ENCODE data around the gene CDC42BPB. TPM values are rescaled to one million over a fixed set of nuclear protein-coding genes. Genes with fewer than 3 reads are reported as not detected.

CDC42BPB gene
- total and polyA plus RNA-seq, 2 of the 4 experiments (the other 2 are of a cell fraction): 49.1 to 81.4 TPM

DNA sequence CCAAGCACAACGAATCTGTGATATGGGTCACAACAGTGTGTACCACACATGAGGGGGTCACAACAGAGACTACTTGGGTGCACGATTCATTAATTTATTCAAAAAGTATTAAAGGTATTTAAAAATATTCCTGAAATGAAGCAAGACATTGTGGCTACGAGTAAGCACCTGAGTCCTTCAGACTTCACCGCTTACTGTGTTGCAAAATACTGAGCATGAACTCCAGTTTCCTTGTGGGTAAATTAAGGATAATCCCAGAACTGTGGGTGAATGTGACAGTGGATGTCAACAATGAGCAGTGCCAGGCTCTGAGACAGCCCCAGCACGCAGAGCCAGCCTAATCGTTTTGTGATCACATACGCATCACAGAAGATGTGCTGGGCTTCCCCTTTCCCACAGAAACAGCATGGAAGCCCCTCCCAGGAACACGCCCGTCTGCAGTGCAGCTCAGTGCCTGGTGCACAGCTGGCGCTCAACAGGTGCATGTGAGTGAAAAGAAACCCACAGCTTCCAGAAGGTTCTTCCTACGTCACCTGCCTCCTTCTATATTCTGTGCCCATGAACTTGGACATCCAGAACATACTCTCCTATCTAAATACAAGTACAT, 29.1 kb downstream of the CDC42BPB start:
- CTCF ChIA-PET: no interaction called here
- Histone ChIP-seq H3K9me1 (ENCODE audit: insufficient read depth, low read length) (peaks cover 13% of the 10 kb centered on the region), H2AK9ac (replicated peaks; ENCODE audit: low read depth, low read length, poor library complexity) (no peak overlapping the region), H2AK5ac (ENCODE audit: low read depth, low read length) (no peak overlapping the region), H2BK120ac (ENCODE audit: low read depth, low read length) (no peak overlapping the region), H3K56ac (ENCODE audit: extremely low read depth, insufficient read depth, low read length) (no peak overlapping the region), H4K5ac (ENCODE audit: low read depth, low read length) (no peak overlapping the region), H3K4me3 (ENCODE audit: insufficient read depth, low read depth, low read length) (no peak overlapping the region), H3K4me2 (ENCODE audit: low read depth, low read length) (no peak overlapping the region), H4K91ac (ENCODE audit: insufficient read depth, low read depth, low read length) (no peak overlapping the region), H3K9ac (ENCODE audit: low read depth, low read length) (no peak overlapping the region), H3K4me1 (ENCODE audit: control insufficient read depth, insufficient read depth, low read length) (peaks cover 16% of the 10 kb centered on the region), H3K79me1 (ENCODE audit: low read depth in 1 of 2, low read length in 2 of 2) (peaks cover 18 to 59% of the 10 kb centered on the region in 2 experiments; a peak in 3 of 4 replicates), H4K20me1 (ENCODE audit: insufficient read depth, low read length) (peaks cover 52% of the 10 kb centered on the region), H2BK5ac (ENCODE audit: low read depth, low read length, poor library complexity, severe bottlenecking) (no peak overlapping the region), H3K27me3 (ENCODE audit: control insufficient read depth, insufficient read depth, low read length) (no peaks in the 10 kb centered on the region), H2BK15ac (ENCODE audit: low read depth, low read length) (no peak overlapping the region), H3K27ac (ENCODE audit: insufficient read depth, low read length) (no peak overlapping the region), H3K9me3 (ENCODE audit: control insufficient read depth, insufficient read depth, low read length) (no peaks in the 10 kb centered on the region), H3K18ac (ENCODE audit: low read depth, low read length) (no peak overlapping the region), H4K8ac (ENCODE audit: low read depth in 2 of 2, low read length in 2 of 2) (no peak overlapping the region), H2BK20ac (ENCODE audit: low read depth, low read length) (no peak overlapping the region), H3K36me3 (ENCODE audit: control insufficient read depth, insufficient read depth, low read length) (no peaks in the 10 kb centered on the region), H3K23ac (ENCODE audit: low read depth, low read length) (no peak overlapping the region; the same call in 1 of the 2 replicates), H3K14ac (replicated peaks; ENCODE audit: low read depth, low read length) (no peak overlapping the region), H3K4ac (ENCODE audit: low read depth, low read length) (no peak overlapping the region), H2AFZ (replicated peaks; ENCODE audit: low read length, poor library complexity) (no peak overlapping the region)
- dilution Hi-C loops (cut with HindIII; ENCODE audit: low sequenced_read_pairs, unreplicated experiment) (no loop called here), in situ Hi-C loops (cut with MboI; ENCODE audit: low sequenced_read_pairs) (no loop called here), intact Hi-C loops (cut with micrococcal nuclease) (no loop called here)
- no TSS peak for BruUV-seq (replicated peaks)
- ATAC-seq (ENCODE audit: low read depth): no peak
- no peak for DNase-seq
- POLR2A ChIA-PET (ENCODE audit: unreplicated experiment): no interaction called here
- WGBS, 2 experiments (ENCODE audit: extremely low coverage in 2 of 2, insufficient read length in 1 of 2): 96% methylated on average over 5 of the region's 11 CpGs; no CpG with 5 or more reads in 1 of the 2 experiments
- no peak for TF ChIP-seq FOS (IDR thresholded peaks at IDR 0.05; ENCODE audit: low read depth, low read length)
- TF ChIP-seq RCOR1 (IDR thresholded peaks at IDR 0.05; ENCODE audit: insufficient replicate concordance, low read length): no peak
- TF ChIP-seq RFX5 (IDR thresholded peaks at IDR 0.05; ENCODE audit: low read depth, low read length): no peak
- no peak for TF ChIP-seq MAFK (IDR thresholded peaks at IDR 0.05; ENCODE audit: low read depth, low read length)
- no peak for TF ChIP-seq SMC3 (IDR thresholded peaks at IDR 0.05; ENCODE audit: low read depth, low read length)
